T-helper 2 cell (primary cell): ENCODE data around the gene TTC17.
"Not testable (repeated sequence)": the region's sequence is repeated elsewhere in the genome, so short reads cannot be mapped to it uniquely, and the experiment has no call there.

Source experiments
- DNase-seq, 5 experiments: peaks; one replicate each; pipeline versions ENCODE4 v3.0.0 to v3.0.0-alpha.2; 2012 to 2022
- total RNA-seq, 2 donors: gene quantifications; one replicate each; lab custom pipeline; 2026; lab: John Stamatoyannopoulos, UW

TTC17 gene
- 104 to 154 reads per million in 2 donors for total RNA-seq

DNA sequence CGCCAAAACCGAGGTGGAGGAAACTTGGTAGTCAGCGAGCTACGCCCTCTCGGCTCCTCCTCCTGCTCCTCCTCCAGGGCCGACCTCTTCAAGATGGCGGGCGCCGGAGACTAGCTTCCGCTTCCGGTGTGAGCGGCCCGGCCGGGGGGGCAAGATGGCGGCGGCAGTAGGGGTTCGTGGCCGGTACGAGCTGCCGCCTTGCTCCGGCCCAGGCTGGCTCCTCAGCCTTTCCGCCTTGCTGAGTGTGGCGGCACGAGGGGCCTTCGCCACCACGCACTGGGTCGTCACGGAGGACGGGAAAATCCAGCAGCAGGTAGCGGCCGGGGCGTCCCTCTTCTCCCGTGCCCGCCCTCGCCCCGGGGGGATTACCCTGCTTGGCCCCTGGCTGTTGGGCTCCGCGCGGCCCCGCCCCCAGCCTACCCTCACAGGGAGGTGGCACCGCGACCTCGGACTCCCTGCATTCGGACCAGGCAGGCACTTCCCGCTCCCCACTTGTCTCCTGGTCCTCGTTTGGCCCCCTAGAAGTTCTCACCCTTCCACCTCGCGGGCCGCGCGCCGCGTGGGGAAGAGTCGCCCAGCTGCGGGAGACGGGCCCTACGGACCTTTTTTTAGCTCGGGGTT, at the start of gene TTC17:
TSS of gene TTC17 (plus strand) at position 120 of the 621 bp plus-strand sequence. CDS start at position 155, 35 bp downstream.
- peak; percentile 83 to 95 (median 90) for DNase-seq

DNA sequence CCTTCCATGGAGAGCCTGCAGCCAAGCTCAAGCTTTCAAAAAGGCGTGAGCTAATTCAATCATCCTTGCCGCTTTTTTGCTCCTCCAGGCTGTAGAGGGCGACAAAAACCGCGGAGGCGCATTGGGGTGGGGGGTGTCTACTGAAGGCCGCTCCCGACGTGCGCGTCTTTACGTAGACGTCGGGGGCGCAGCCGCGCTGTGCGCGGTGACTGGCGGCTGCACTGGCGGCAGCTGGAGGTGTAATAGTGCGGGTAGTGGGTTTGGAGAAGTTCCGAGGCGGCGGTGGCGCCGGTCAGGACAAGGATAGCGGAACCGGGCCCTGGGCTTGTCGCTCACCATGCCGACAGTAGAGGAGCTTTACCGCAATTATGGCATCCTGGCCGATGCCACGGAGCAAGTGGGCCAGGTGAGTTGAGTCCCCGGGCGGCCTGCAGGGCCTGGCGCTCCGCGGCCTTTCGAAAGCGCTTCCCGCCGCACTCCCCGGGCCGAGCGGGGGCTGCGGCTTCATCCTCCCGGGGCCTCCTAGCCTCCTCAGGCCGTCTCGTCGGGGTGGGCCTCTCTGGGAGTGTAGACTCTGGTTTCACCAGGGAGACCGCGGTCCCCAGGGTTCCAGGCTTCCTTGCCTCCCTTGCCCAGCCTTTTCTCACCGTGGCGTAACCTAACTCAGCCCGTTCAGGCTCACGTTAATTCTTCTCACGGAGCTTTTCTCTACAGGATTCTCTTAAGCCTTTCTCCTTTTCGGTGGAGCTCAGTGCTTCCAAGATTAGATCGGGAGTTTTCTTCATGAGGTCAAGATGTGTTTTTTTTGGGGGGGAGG, 46.7 kb upstream of the TTC17 start, which contains the start of gene API5:
TSS of gene API5 (plus strand) at position 206 of the 817 bp plus-strand sequence. CDS start at position 338, 132 bp downstream.
- DNase-seq: peak; percentile 73 to 97 (median 90)

- no peak for DNase-seq
Measured at GRCh38 chr11:43315966-43316365, 42.8 kb upstream of the TTC17 start.

- peak in 2 of 5 experiments; percentile 27 to 79 for DNase-seq
Measured at GRCh38 chr11:43316451-43316850, 42.3 kb upstream of the TTC17 start.

GRCh38 chr11:43327987-43328386, 30.7 kb upstream of the TTC17 start:
- peak in 1 of 5 experiments; percentile 12 for DNase-seq

DNA sequence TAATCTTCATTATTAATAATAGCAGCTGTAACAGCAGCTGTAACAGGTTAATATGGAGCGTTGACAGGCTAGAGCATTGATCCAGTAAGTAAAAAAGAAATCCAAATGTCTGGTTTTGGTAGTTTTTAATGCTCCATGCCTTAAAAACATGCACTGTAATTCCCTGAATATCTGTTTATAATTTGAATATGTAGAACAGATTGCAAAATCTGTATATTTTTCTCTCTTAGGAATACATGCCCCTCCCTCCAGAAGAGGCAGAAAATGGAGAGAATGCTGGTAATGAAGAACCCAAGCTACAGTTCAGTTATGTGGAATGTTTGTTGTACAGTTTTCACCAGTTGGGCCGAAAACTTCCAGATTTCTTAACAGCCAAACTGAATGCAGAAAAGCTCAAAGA, 30.2 kb upstream of the TTC17 start:
- no peak for DNase-seq

GRCh38 chr11:43341159-43341558, 17.6 kb upstream of the TTC17 start:
- DNase-seq: no peak

DNA sequence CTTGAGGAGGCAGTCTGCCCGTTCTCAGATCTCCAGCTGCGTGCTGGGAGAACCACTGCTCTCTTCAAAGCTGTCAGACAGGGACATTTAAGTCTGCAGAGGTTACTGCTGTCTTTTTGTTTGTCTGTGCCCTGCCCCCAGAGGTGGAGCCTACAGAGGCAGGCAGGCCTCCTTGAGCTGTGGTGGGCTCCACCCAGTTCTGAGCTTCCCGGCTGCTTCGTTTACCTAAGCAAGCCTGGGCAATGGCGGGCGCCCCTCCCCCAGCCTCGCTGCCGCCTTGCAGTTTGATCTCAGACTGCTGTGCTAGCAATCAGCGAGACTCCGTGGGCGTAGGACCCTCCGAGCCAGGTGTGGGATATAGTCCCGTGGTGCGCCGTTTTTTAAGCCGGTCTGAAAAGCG, 7.3 kb upstream of the TTC17 start:
- not testable (repeated sequence) for DNase-seq

- no peak for DNase-seq
Measured at GRCh38 chr11:43354311-43354710, 4.4 kb upstream of the TTC17 start.

GRCh38 chr11:43356336-43356735, 2.4 kb upstream of the TTC17 start:
- DNase-seq: peak in 1 of 5 experiments; percentile 60

GRCh38 chr11:43358279-43358800, 380 bp upstream of the TTC17 start:
- peak in 1 of 5 experiments; percentile 3 for DNase-seq

DNA sequence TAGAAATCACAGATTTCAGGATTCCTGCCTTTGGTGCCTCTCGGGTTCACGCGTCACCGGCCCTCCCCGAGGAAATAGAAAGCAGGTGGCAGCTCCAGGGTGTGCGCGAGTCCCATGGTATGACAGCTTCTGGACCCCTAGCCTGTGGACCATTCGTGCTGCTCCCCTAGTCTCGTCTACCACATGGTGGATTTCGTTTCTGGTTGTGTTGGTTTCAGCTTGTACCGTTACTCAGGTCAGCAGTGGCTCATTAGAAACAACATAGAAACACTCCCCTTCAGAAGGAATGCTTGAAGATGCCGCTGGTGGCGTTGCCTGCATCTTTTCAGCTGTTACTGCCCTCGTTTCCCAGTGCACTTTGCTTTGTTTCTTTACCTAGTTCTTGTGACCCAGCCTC, 700 bp downstream of the TTC17 start:
- peak in 1 of 5 experiments; percentile 58 for DNase-seq

DNA sequence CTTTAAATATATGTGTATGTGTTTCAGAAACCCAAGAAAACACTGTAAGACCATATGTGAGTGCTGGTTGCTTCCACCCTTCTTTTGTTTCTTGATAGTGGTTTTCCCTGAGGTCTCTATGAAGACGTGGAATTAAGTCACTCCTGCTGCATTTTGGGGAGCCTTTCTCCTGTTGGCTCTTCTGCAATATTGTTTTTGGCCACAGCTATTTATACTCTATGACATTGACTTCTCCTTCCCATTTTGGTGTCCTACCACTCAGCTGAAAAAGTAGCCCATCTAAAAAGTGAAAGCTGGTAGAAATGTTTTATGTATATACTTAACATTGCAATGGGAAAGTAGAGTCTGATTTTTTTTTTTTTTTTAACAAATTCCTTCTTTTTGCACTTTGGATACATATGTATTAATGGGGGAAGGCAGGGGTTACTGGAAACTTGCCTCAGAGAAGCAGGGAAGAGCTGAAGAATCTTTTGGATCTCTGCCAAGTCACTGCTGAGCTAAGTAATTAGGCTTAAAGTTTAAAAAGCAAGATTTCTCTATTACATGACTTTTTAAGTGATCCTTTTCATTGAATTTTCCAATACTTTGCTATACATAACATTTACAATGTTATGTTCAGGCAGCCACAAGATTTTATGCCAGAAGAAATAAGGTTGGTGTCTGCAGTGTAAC, 1.8 kb downstream of the TTC17 start:
- DNase-seq: peak in 1 of 5 experiments; percentile 3

DNA sequence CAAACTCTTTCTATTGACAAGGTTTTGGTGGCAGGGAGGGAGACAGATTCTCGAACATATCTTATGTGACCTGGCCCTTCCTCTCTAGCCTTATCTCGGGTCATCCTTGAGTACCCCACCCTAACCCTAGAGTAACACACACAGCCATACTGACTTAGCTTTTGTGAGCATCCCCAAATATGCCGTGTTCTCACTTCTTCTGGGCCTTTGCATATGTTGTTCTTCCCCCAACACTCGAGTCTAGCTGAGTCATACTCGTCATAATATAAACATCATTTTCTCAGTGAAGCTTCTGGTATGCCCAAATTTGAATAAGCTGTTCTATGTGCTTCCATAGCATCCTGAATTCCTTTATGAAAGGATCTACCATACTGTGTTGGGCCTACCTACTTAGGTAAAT, 8.0 kb downstream of the TTC17 start:
- no peak for DNase-seq

DNA sequence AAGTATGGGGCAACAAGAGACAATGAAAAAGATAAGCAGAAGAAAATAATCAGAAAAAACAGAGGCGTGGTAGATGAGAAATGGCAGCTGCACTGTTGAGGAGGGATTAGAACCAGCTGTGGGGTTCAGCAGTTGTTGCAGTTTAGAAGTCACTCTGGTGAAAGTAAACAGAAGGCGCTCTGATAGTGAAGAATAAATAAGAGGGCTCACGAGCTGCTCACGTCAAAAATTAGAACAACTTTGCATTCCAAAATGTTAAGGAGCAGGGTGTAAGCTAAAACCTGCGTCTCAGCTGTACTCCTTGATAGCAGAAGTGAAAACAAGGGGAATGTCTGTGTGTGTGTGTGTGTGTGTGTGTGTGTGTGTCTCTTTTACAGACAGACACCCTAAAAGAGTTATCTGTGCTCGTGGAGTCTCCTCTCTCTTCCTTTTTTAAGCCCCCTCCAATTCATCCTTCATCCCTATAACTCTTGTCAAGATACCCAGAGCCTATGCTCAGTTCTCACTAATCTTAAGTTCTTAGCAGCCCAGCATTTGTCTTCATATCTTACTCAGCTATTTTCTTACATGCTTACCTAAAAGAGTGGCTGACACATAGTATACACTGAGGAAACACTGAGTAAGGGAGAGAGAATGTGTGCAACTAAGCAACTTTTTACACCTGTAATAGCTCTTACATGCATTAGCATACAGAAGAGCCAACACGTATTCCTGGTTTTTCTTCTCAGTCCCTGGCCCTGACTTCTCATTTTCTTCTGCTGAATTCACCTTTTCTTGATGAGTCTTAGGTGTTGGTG, 8.9 kb downstream of the TTC17 start:
- no peak for DNase-seq

- DNase-seq: no peak
Measured at GRCh38 chr11:43376065-43376464, 17.3 kb downstream of the TTC17 start.

DNA sequence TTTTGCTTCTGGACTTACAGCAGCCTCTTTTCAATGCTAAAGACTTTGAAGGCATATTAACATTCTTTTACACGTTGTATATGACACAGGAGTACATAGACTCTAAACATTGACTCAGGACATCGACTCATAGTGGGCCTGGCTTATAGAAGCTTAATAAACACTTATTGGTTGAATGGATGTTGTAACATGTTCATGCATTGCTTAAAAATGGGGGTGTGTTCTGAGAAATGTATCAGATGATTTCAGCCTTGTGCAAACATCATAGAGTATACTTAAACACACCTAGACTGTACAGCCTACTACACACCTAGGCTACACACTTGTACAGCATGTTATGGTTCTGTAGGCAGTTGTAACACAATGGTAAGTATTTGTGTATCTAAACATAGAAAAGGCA, 17.9 kb downstream of the TTC17 start:
- no peak for DNase-seq

- peak in 1 of 5 experiments; percentile 21 for DNase-seq
Measured at GRCh38 chr11:43377389-43377788, 18.7 kb downstream of the TTC17 start.

- DNase-seq: no peak
Measured at GRCh38 chr11:43378897-43379296, 20.2 kb downstream of the TTC17 start.

- DNase-seq: no peak
Measured at GRCh38 chr11:43381802-43382201, 23.1 kb downstream of the TTC17 start.

GRCh38 chr11:43382614-43383013, 23.9 kb downstream of the TTC17 start:
- DNase-seq: no peak

DNA sequence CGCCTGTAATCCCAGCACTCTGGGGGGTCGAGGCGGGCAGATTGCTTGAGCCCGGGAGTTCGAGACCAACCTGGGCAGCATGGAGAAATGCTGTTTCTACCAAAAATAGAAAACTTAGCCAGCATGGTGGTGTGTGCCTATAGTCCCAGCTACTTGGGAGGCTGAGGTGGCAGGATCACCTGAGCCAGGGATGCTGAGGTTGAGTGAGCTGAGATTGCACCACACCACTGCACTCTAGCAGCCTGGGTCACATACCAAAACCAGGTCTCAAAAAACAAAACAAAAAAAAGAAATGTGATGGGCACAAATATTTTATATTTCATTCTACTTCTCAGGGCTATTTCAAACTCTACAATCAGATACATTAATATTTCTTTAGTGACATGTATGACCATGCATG, 25.7 kb downstream of the TTC17 start:
- DNase-seq: no peak
